Measurements from ENCODE around the gene ADGRG3. TPM values are rescaled to one million over a fixed set of nuclear protein-coding genes. Genes with fewer than 3 reads are reported as not detected.

Gene ADGRG3
- total RNA-seq, 4 donors from 2014 or later: 1.0 to 3.2 (median 2.5) TPM; not detected in 1

GRCh38 chr16:57660715-57661463, 7.2 kb upstream of the ADGRG3 start:
- intact Hi-C loops (cut with DNase I; ENCODE audit: low total_unique reads): no loop called here
- Histone ChIP-seq H3K9me3 (no peaks in the 10 kb centered on the region), H3K4me3 (no peak overlapping the region), H3K27me3 (no peaks in the 10 kb centered on the region), H3K27ac (no peak overlapping the region), H3K4me1 (no peaks in the 10 kb centered on the region), H3K36me3 (no peaks in the 10 kb centered on the region)
- no peak for DNase-seq
- TF ChIP-seq POLR2A (IDR thresholded peaks at IDR 0.05) (no peak), CTCF (IDR thresholded peaks at IDR 0.05) (no peak)

- H3K4me1 ChIP-seq: no peaks in the 10 kb centered on the region
- intact Hi-C loops (cut with DNase I; ENCODE audit: low total_unique reads): no loop called here
- no peak overlapping the region for H3K4me3 ChIP-seq
- H3K9me3 ChIP-seq: no peaks in the 10 kb centered on the region
- no peak overlapping the region for H3K27ac ChIP-seq
- TF ChIP-seq CTCF (IDR thresholded peaks at IDR 0.05) (no peak), POLR2A (IDR thresholded peaks at IDR 0.05) (no peak)
- no peak for DNase-seq
- H3K27me3 ChIP-seq: no peaks in the 10 kb centered on the region
- H3K36me3 ChIP-seq: no peaks in the 10 kb centered on the region
Observed at GRCh38 chr16:57661510-57661909, 6.6 kb upstream of the ADGRG3 start.

- no peak for DNase-seq
- TF ChIP-seq POLR2A (IDR thresholded peaks at IDR 0.05): no peak
- TF ChIP-seq CTCF (IDR thresholded peaks at IDR 0.05): no peak
- Histone ChIP-seq H3K4me3 (no peak overlapping the region), H3K36me3 (no peaks in the 10 kb centered on the region), H3K9me3 (no peaks in the 10 kb centered on the region), H3K27me3 (no peaks in the 10 kb centered on the region), H3K27ac (no peak overlapping the region), H3K4me1 (no peaks in the 10 kb centered on the region)
- intact Hi-C loops (cut with DNase I; ENCODE audit: low total_unique reads): no loop called here
Observed at GRCh38 chr16:57661936-57662906, 5.9 kb upstream of the ADGRG3 start.

DNA sequence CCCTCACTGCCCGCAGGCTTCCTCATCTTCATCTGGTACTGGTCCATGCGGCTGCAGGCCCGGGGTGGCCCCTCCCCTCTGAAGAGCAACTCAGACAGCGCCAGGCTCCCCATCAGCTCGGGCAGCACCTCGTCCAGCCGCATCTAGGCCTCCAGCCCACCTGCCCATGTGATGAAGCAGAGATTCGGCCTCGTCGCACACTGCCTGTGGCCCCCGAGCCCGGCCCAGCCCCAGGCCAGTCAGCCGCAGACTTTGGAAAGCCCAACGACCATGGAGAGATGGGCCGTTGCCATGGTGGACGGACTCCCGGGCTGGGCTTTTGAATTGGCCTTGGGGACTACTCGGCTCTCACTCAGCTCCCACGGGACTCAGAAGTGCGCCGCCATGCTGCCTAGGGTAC, 4.7 kb upstream of the ADGRG3 start:
- Histone ChIP-seq H3K4me1 (no peaks in the 10 kb centered on the region), H3K4me3 (no peak overlapping the region), H3K36me3 (no peaks in the 10 kb centered on the region), H3K9me3 (no peaks in the 10 kb centered on the region), H3K27ac (no peak overlapping the region), H3K27me3 (no peaks in the 10 kb centered on the region)
- no peak for DNase-seq
- TF ChIP-seq CTCF (IDR thresholded peaks at IDR 0.05) (no peak), POLR2A (IDR thresholded peaks at IDR 0.05) (no peak)
- intact Hi-C loops (cut with DNase I; ENCODE audit: low total_unique reads): no loop called here
